Erythroblast (primary cell): ENCODE data around the gene KLF16.

Experiments
- GATA1 ChIP-seq: IDR thresholded peaks from 2 replicates; pipeline ENCODE4 v1.6.1; 2011; ENCODE audit warnings: low read depth, mild to moderate bottlenecking, control low read depth, low read length, moderate library complexity
- POLR2A ChIP-seq: IDR thresholded peaks from 2 replicates; pipeline ENCODE4 v1.6.1; 2011; ENCODE audit warnings: mild to moderate bottlenecking, low read length

DNA sequence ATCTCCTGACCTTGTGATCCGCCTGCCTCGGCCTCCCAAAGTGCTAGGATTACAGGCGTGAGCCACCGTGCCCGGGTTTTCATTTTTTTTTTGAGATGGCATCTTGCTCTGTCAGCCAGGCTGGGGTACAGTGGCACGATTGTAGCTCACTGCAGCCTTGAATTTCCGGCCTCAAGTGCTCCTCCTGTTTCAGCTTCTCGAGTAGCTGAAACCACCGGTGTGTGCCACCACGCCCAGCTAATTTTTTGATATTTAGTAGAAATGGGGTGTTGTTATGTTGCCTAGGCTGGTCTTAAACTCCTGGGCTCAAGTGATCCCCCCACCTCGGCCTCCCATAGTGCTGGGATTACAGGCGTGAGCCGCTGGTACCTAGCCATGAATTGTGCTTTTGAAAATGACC lies 47.7 kb upstream of the KLF16 start:
- TF ChIP-seq POLR2A, result no peak
- TF ChIP-seq GATA1, result no peak
